GM19372 (cell line): ENCODE results near the gene SERPINB1.

Experiments
- ATAC-seq: cut with Tn5 transposase; IDR thresholded peaks from one replicate; pipeline ENCODE4 v1.9.1; 2021; ENCODE audit warnings: mild to moderate bottlenecking, low read depth, moderate library complexity; ENCODE audit not compliant: unreplicated experiment

The SERPINB1 gene

DNA sequence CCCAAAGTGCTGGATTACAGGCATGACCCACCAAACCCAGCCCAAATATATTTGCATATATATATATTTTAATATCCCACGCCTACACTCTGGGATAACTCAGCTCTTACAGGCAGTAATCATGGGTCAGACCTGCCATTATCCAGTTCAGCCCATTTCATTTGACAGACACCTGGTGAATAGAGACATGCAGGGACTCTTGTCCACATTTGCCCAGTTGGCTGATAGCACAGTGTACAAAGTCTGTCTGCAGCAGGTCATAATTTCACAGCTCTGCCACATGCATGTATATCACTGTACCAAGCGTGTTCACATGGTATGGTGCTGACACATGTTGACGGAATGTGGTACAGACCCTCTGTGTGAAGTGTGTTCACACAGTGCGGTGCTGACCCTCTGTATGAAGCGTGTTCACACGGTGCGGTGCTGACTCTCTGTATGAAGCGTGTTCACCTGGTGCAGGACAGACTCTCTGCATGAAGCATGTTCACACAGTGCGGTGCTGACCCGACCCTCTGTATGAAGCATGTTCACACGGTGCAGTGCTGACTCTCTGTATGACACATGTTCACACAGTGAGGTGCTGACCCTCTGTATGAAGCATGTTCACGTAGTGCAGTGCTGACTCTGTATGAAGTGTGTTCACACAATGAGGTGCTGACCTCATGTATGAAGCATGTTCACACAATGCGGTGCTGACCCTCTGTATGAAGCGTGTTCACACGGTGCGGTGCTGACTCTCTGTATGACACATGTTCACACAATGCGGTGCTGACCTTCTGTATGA, 10.3 kb upstream of the SERPINB1 start:
- ATAC-seq, result no peak

DNA sequence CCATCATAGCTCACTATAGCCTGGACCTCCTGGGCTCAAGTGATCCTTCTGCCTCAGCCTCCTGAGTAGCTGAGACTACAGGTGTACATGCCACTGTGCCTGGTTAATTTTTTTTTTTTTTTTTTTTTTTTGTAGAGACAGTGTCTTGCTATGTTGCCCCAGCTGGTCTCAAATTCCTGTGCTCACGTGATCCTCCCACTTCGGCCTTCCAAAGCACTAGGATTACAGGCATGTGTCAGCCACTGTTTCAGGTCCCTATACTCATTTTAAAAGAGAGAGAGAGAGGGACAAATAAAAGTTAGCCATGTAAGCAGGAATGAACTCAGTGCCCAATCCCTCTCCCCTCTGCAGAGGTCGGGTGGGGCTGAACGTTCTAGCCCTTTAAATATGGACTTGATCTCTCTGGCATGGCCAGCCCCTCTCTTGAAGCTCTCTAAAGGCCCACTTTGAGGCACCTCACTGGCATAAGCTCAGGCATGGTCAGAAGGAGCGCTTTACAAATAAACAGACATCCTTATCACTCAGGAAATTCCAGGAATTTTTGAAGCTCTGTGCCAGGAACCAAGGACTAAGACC, 9.0 kb upstream of the SERPINB1 start:
- ATAC-seq, result no peak

- no peak for ATAC-seq
These were observed 7.2 kb upstream of the SERPINB1 start for GRCh38 chr6:2848851-2849250.

- ATAC-seq, result no peak
These were observed 4.2 kb upstream of the SERPINB1 start for GRCh38 chr6:2845880-2846208.

- no peak for ATAC-seq
These were observed 2.3 kb upstream of the SERPINB1 start for GRCh38 chr6:2844008-2844407.

DNA sequence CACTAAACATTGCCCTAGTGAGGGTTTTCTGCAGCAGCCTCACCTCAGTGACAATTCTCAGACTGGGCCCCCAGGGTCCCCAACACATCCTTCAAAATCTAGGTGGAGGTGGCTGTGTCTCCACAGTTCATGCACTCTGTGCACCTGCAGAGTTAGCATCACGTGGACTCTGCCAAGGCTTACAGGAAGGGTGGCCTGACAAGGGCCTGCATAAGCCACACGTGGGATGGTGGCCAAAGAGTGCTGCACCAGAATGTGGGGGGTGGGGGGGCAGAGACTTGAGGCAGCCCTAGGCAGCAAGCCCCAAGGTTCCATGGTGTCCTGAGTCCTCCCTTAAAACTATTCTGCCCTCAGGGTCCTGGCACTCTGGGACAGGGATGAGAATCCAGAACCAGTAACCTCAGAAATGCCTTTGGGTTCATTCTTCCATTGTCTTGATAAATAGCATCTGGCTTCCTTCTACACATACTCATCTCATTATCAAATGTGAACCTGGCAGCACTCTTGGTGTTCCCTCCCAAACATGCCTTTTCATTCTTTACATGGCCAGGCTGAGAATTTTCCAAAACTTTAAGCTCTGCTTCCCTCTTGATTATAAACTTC, 1.6 kb upstream of the SERPINB1 start:
- no peak for ATAC-seq

- ATAC-seq, result no peak
These were observed 483 bp upstream of the SERPINB1 start for GRCh38 chr6:2842139-2842552.

- ATAC-seq, result no peak
These were observed 958 bp downstream of the SERPINB1 start for GRCh38 chr6:2840749-2841061.

GRCh38 chr6:2839982-2840748, 1.5 kb downstream of the SERPINB1 start:
- ATAC-seq, result no peak

DNA sequence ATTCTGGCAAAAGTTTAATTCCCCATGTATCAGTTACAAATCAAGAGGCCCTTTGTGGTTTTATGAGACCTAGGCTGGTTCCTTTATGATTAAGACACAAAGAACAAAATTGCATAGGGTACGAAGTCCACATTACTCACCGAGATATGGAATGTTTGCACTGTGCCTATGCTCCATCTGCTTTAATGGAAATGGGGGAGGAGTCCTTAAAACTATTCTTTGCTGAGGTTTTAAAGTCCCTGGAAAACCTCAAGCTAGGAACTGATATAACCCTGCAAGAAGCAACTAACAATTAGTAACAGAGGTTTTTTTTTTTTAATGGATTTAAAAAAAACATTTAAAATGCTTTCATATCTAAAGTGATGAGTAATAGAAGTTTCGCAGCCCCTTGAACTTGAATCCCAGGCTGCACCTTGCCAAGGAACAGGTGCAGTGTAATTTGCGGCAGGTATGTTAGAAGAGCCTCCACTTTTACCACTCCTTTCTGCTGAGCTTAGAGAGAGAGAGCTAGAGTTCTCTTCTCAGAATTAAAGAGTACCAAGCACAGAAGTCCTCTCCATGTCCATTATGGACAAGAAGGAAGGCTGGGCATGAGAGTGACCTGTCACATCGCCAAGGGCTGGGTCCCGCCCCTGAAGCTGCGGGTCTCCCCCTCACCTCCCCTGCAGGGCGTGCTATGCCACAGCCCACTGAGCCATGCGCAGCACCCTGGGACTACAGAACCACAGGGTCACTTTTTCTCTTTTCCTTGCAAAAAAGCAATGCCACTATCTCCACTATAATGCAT, 2.3 kb downstream of the SERPINB1 start:
- ATAC-seq, result no peak

DNA sequence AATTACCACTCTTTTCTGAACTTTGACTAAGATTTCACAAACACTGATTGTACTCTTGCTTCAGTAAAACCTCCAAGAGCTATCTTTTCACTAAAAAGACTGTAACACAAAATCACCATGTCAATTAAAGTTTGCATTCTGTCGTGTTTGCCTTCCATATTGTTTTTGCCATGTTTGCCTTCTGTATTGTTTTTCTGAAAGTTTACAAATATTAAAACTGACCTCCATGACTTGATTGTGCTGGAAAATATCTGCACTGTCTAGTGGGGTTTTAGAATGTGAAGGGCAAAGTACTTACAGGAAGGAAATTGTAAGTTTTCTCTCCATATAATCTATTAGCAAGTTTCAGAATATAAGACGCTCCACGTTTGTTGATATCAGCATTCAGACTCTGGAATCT, 3.4 kb downstream of the SERPINB1 start:
- no peak for ATAC-seq

- no peak for ATAC-seq
These were observed 7.4 kb downstream of the SERPINB1 start for GRCh38 chr6:2834262-2834661.

- no peak for ATAC-seq
These were observed 10.3 kb downstream of the SERPINB1 start for GRCh38 chr6:2831392-2831791.

GRCh38 chr6:2830183-2830582, 11.5 kb downstream of the SERPINB1 start:
- ATAC-seq, result no peak

GRCh38 chr6:2829253-2829652, 12.4 kb downstream of the SERPINB1 start:
- ATAC-seq, result no peak

DNA sequence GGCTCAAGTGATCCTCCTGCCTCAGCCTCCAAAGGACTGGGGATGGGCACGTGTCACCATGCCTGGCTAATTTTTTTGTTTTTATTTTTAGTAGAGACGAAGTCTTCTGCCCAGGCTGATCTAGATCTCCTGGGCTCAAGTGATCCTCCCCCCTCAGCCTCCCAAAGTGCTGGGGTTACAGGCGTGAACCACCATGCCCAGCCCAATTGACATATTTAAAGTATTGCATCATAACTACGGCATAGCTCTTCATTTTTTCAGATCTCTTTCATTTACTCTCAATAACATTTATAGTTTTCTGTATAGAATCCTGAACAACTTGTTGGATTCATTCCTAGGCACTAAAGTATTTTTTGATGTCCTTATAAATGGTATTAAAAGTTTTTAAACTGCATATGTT, 13.0 kb downstream of the SERPINB1 start:
- ATAC-seq, result no peak

- no peak for ATAC-seq
These were observed 14.5 kb downstream of the SERPINB1 start for GRCh38 chr6:2827142-2827541.

DNA sequence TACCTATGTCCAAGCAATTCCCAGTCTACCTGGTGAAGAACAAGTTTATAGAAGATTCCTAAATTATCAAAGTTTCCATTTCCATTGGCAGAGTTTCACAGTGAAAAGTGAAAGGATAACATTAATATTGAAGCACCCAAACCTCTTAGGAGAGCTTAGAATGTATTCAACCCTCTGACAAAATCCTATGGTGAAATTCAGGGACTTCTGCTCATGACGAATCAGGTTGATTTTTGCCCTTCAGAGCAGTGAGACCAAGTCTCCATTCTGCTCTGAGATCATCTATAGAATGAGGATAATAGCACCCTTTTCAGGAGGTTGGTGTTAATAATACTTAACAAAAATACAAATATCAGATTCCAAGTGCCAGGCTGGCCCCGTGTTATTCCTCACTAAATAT, 15.5 kb downstream of the SERPINB1 start:
- ATAC-seq, result no peak

GRCh38 chr6:2823104-2823850, 18.4 kb downstream of the SERPINB1 start:
- ATAC-seq, result no peak

- no peak for ATAC-seq
These were observed 20.1 kb downstream of the SERPINB1 start for GRCh38 chr6:2821554-2821953.
